ENCODE results near the gene NHLRC2. TPM values are rescaled to one million over a fixed set of nuclear protein-coding genes. Genes with fewer than 3 reads are reported as not detected.
"Not testable (repeated sequence)": the region's sequence is repeated elsewhere in the genome, so short reads cannot be mapped to it uniquely, and the experiment has no call there.

The NHLRC2 gene
- total and polyA plus RNA-seq, 8 donors: 2.8 to 112 (median 16.4) TPM

DNA sequence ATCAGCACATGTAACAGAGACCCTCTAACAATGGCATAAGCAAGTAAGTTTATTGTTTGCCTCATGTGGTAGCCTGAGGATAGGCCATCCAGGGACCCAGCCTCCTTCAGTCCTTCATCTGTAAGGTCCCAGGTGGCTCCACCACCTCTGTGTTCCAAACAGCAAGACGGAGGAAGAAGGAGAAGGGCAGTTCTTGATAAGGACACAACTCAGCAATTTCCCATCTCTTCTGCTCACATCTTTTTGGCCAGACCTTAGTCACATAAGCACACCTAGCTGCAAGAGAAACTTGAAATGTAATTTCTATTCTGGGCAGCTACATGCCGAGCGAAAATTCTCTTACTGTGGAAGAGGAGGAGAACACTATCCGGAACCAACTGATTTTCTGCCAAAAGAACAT lies 34.5 kb upstream of the NHLRC2 start:
- Histone ChIP-seq H3K27ac (no peak overlapping the region), H3K27me3 (no peaks in the 10 kb centered on the region), H3K9me3 (no peaks in the 10 kb centered on the region), H3K36me3 (no peaks in the 10 kb centered on the region), H3K4me3 (no peak overlapping the region), H3K4me1 (no peaks in the 10 kb centered on the region)
- 91 to 94% (median 93%) methylated on average over 4 of the region's 4 CpGs for WGBS, 5 donors
- no peak for TF ChIP-seq EP300 (IDR thresholded peaks at IDR 0.05)
- TF ChIP-seq POLR2A (IDR thresholded peaks at IDR 0.05): no peak
- no peak for TF ChIP-seq CTCF (IDR thresholded peaks at IDR 0.05)
- no peak for TF ChIP-seq POLR2AphosphoS5 (IDR thresholded peaks at IDR 0.05)
- intact Hi-C loops (cut with DNase I; ENCODE audit: low total_unique reads): no loop called here
- DNase-seq: no peak

DNA sequence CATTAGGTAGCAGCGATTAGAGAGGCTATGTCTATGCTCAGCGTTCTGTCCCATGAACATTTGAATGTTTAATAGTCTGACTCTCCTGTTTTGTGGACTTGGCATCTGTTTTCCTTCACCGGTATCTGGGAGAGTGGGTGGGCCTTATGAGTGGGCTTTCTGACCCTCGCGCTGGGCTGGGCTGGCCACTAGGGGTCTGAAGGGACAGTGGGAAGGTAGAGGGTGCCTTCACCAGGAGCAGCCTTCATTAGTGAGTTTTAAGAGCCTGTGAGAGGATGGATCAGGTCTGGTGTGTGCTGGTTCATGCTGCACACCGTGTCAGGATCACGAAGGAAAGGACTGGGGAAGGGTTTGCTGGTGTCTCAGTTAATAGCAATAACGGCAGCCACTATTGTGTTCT lies 34.0 kb upstream of the NHLRC2 start:
- Histone ChIP-seq H3K4me3 (no peak overlapping the region), H3K27me3 (no peaks in the 10 kb centered on the region), H3K36me3 (no peaks in the 10 kb centered on the region), H3K27ac (no peak overlapping the region), H3K4me1 (no peaks in the 10 kb centered on the region), H3K9me3 (no peaks in the 10 kb centered on the region)
- intact Hi-C loops (cut with DNase I; ENCODE audit: low total_unique reads): no loop called here
- DNase-seq: no peak
- 67 to 73% (median 68%) methylated on average over 8 of the region's 8 CpGs for WGBS, 5 donors
- no peak for TF ChIP-seq CTCF (IDR thresholded peaks at IDR 0.05)
- TF ChIP-seq POLR2A (IDR thresholded peaks at IDR 0.05): no peak
- TF ChIP-seq EP300 (IDR thresholded peaks at IDR 0.05): no peak
- TF ChIP-seq POLR2AphosphoS5 (IDR thresholded peaks at IDR 0.05): no peak

- H3K4me3 ChIP-seq; H3K36me3 ChIP-seq; H3K9me3 ChIP-seq; H3K27ac ChIP-seq; H3K4me1 ChIP-seq; DNase-seq; H3K27me3 ChIP-seq; intact Hi-C loops (cut with DNase I; ENCODE audit: low total_unique reads): not testable (repeated sequence)
- WGBS, 5 donors: 61 to 95% (median 79%) methylated on average over 3 of the region's 3 CpGs
Observed at GRCh38 chr10:113821306-113821705, 33.2 kb upstream of the NHLRC2 start.

- intact Hi-C loops (cut with DNase I; ENCODE audit: low total_unique reads): no loop called here
- WGBS, 5 donors: 97 to 100% (median 98%) methylated on average over 7 of the region's 7 CpGs
- Histone ChIP-seq H3K36me3 (no peaks in the 10 kb centered on the region), H3K27ac (no peak overlapping the region), H3K4me3 (no peak overlapping the region), H3K9me3 (no peaks in the 10 kb centered on the region), H3K27me3 (no peaks in the 10 kb centered on the region), H3K4me1 (no peaks in the 10 kb centered on the region)
- no peak for DNase-seq
- TF ChIP-seq POLR2A (IDR thresholded peaks at IDR 0.05) (no peak), EP300 (IDR thresholded peaks at IDR 0.05) (no peak), CTCF (IDR thresholded peaks at IDR 0.05) (no peak)
Observed at GRCh38 chr10:113822174-113822573, 32.3 kb upstream of the NHLRC2 start.

GRCh38 chr10:113823389-113823788 lies 31.1 kb upstream of the NHLRC2 start:
- H3K36me3 ChIP-seq: no peaks in the 10 kb centered on the region
- intact Hi-C loops (cut with DNase I; ENCODE audit: low total_unique reads): no loop called here
- no peaks in the 10 kb centered on the region for H3K27me3 ChIP-seq
- no peaks in the 10 kb centered on the region for H3K4me1 ChIP-seq
- H3K27ac ChIP-seq: no peak overlapping the region
- no peaks in the 10 kb centered on the region for H3K9me3 ChIP-seq
- no peak for TF ChIP-seq EP300 (IDR thresholded peaks at IDR 0.05)
- TF ChIP-seq POLR2AphosphoS5 (IDR thresholded peaks at IDR 0.05): no peak
- TF ChIP-seq POLR2A (IDR thresholded peaks at IDR 0.05): no peak
- no peak for TF ChIP-seq CTCF (IDR thresholded peaks at IDR 0.05)
- WGBS, 5 donors: 12 to 39% (median 19%) methylated on average over 4 of the region's 4 CpGs
- DNase-seq: peak in 1 of 2 donors; percentile 46
- no peak overlapping the region for H3K4me3 ChIP-seq

Data from stomach (tissue), 9 donors.